Spleen (tissue), 11 donors: ENCODE data around the gene SEMA4A. TPM values are rescaled to one million over a fixed set of nuclear protein-coding genes. Genes with fewer than 3 reads are reported as not detected.

ENCODE experiments used
- DNase-seq: peaks from one replicate; pipeline ENCODE4 v3.0.0-alpha.2; 2020
- H3K27ac ChIP-seq, 8 donors: fragments of 200-600 bp; sonication (generic) in 7 of 8; 1 replicate in 4 of 8; 2 replicates in 4 of 8; pipeline versions ENCODE4 v1.5.0 to v1.8.0; 2016 to 2021; ENCODE audit warnings: inconsistent platforms in 4 of 8, mild to moderate bottlenecking in 4 of 8, moderate library complexity in 1 of 8
- H3K27me3 ChIP-seq, 7 donors: fragments of 200-600 bp; sonication (generic) in 6 of 7; replicated peaks in 1 of 7; 1 replicate in 4 of 7; 2 replicates in 3 of 7; pipeline versions ENCODE4 v1.5.0 to v1.8.0; 2016 to 2021; ENCODE audit warnings: inconsistent platforms in 3 of 7, mild to moderate bottlenecking in 1 of 7
- H3K36me3 ChIP-seq, 6 donors: fragments of 200-600 bp; sonication (generic) in 5 of 6; 1 replicate in 4 of 6; 2 replicates in 2 of 6; pipeline versions ENCODE4 v1.5.0 to v1.8.0; 2016 to 2021; ENCODE audit warnings: inconsistent platforms in 2 of 6
- H3K4me1 ChIP-seq, 6 donors: fragments of 200-600 bp; sonication (generic) in 5 of 6; 1 replicate in 3 of 6; 2 replicates in 3 of 6; pipeline versions ENCODE4 v1.5.0 to v1.8.0; 2016 to 2021; ENCODE audit warnings: inconsistent platforms in 3 of 6
- H3K4me3 ChIP-seq, 8 donors: fragments of 200-600 bp; sonication (generic) in 7 of 8; 1 replicate in 4 of 8; 2 replicates in 4 of 8; pipeline versions ENCODE4 v1.5.0 to v1.8.0; 2016 to 2021; ENCODE audit warnings: inconsistent platforms in 4 of 8, mild to moderate bottlenecking in 4 of 8, moderate library complexity in 2 of 8
- H3K9me3 ChIP-seq, 8 donors: fragments of 200-600 bp; sonication (generic) in 7 of 8; 1 replicate in 4 of 8; 2 replicates in 4 of 8; pipeline versions ENCODE4 v1.5.0 to v1.8.0; 2016 to 2021; ENCODE audit warnings: inconsistent platforms in 4 of 8
- POLR2A ChIP-seq, 3 donors: fragments of 450-650 bp; IDR thresholded peaks; one replicate each; pipeline ENCODE4 v1.5.1; 2017; ENCODE audit warnings: antibody characterized with exemption in 3 of 3, mild to moderate bottlenecking in 1 of 3
- POLR2AphosphoS5 ChIP-seq, 3 donors: sonication (generic); formaldehyde crosslinking; IDR thresholded peaks; one replicate each; pipeline ENCODE4 v1.5.1; 2017; ENCODE audit warnings: antibody characterized with exemption in 3 of 3
- whole genome bisulfite sequencing, 5 donors: extraction: QIAGEN DNeasy Blood & Tissue Kit in 3 of 5; methylation state at CpG; one replicate each; pipeline versions ENCODE4 v1.1.5 to v1.1.7; 2013 to 2018; 5-methylcytosine and 5-hydroxymethylcytosine counted together
- intact Hi-C: fragments of 100-400 bp; cut with DNase I; formaldehyde crosslinking; loops from one replicate; pipeline ENCODE4 v1.15.0; 2023; ENCODE audit warnings: low total_unique reads
- polyA plus RNA-seq, 3 donors: library from polyadenylated mRNA; stranded (reverse); fragments of 200-250 nt; gene quantifications; one replicate each; pipeline ENCODE4 v1.2.1, GENCODE V29; 2013
- total RNA-seq, 7 donors: library from RNA; depleted of rRNA in 3 of 7; stranded (reverse); fragments of >200 nt in 3 of 7; fragmentation: NEBNext Ultra II Directional in 4 of 7; extraction: Animal tissue kit (Norgen Biotek cat#: 25700) in 4 of 7; gene quantifications; one replicate each; pipeline versions ENCODE4 v1.1.0 to v1.2.1, GENCODE V29; 2016 to 2021
- TF ChIP-seq, protein P1 (sequence below), 11 experiments: fragments of 200-600 bp in 7 of 11; fragments of 450-650 bp in 4 of 11; sonication (generic) in 4 of 11; IDR thresholded peaks in 8 of 11; conservative IDR thresholded peaks in 3 of 11; 1 replicate in 7 of 11; 2 replicates in 4 of 11; pipeline versions ENCODE4 v1.4.0 to v1.8.0; 2016 to 2021; ENCODE audit warnings: antibody characterized with exemption in 11 of 11, inconsistent platforms in 4 of 11, mild to moderate bottlenecking in 1 of 11
- donor health status: healthy with polysubstance abuse.
- donor health status: DM: no; HTN: no; CAD: no; lungs with moderate emphysema.
- donor health status: DM: no; HTN: no; CAD: no.
- donor health status: Bipolar disorder and iron deficiency.
- donor health status: healthy.
- donor health status: DM: no; HTN: no; CAD: no.
- donor health status: DM: yes; HTN: yes; CAD: no.

Gene SEMA4A
- total and polyA plus RNA-seq, 10 donors: 7.1 to 65.9 (median 33.2) TPM

DNA sequence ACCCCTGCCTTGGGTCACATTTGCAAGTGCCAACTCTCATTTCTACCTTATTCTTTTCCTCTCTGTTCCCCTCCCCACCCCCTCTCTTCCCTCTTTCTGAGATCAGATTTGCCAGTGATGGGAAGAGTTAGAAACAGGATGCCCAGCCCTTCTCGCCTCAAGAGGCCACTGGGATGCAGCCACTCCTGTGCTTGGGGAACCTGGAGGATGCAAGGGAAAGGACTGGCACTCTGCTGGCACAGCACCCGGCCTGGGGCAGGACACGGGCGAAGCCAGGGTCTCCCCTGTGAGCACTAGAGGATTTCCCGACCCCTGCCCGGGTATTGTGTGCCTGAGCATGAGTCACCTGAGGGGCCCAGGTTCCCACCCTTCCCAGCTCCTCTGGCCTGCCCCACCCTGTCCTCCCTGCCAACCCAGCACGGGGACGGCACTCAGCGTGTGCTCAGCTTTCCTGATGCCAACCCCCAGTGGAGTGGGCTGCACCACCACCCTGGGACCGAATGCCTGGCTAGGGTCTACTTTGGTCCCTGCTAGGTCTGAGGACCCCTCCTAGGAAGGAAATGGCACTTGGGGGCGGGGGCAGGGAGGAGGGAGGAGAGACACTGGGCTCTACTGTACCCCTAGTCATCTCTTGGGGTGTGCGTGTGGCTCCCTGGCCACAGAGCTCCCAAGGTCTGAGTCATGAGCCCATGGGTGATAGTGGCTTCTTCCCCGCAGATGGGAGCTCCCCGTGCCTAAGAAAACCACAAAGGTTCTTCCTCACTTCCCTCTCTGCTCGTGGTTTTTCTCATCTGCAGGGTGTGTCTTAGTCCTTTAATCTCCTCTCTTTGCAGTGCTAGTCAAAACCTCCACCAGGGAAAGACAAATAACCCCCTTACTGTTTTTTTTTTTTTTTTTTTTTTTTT lies 26.5 kb upstream of the SEMA4A start:
- no peaks in the 10 kb centered on the region for H3K9me3 ChIP-seq
- DNase-seq: no peak
- H3K27ac ChIP-seq: peak overlapping the region; percentile 46 to 92 (median 82)
- intact Hi-C loops: no loop called here
- H3K4me1 ChIP-seq: peaks cover 62 to 97% (median 86%) of the 10 kb centered on the region in 6 donors
- 27 to 31% (median 30%) methylated on average over 12 to 15 of the region's 15 CpGs for WGBS, 5 donors
- peaks cover 0 to 33% (median 0%) of the 10 kb centered on the region in 7 donors for H3K27me3 ChIP-seq
- peak overlapping the region in 2 of 8 donors; percentile 3 to 16 for H3K4me3 ChIP-seq
- no peak for TF ChIP-seq POLR2A (IDR thresholded peaks at IDR 0.05)
- TF ChIP-seq POLR2AphosphoS5 (IDR thresholded peaks at IDR 0.05): peak in 1 of 3 donors; percentile 61
- TF ChIP-seq, protein P1, sequence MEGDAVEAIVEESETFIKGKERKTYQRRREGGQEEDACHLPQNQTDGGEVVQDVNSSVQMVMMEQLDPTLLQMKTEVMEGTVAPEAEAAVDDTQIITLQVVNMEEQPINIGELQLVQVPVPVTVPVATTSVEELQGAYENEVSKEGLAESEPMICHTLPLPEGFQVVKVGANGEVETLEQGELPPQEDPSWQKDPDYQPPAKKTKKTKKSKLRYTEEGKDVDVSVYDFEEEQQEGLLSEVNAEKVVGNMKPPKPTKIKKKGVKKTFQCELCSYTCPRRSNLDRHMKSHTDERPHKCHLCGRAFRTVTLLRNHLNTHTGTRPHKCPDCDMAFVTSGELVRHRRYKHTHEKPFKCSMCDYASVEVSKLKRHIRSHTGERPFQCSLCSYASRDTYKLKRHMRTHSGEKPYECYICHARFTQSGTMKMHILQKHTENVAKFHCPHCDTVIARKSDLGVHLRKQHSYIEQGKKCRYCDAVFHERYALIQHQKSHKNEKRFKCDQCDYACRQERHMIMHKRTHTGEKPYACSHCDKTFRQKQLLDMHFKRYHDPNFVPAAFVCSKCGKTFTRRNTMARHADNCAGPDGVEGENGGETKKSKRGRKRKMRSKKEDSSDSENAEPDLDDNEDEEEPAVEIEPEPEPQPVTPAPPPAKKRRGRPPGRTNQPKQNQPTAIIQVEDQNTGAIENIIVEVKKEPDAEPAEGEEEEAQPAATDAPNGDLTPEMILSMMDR (IDR thresholded peaks at IDR 0.05 in 8 of 11, conservative IDR thresholded peaks at IDR 0.05 in 3 of 11): no peak
- peaks cover 0 to 16% (median 7%) of the 10 kb centered on the region in 6 donors for H3K36me3 ChIP-seq

DNA sequence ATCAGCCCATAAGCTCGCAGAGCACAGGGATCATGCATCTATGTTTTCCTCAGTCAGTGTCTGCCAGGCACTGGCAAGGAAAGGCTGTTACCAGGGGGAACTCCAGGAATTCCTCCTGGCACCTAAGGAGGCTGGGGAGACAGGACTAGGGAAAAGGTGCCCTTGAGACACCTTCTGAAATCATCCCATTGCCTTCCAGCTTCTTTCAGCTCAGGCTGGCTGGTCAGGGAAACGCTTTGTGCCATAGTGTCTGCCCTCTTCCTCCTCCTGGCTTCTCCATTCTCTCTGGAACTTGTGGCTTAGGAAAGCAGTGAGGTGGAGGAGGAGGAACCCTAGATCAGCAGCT lies 25.1 kb upstream of the SEMA4A start:
- DNase-seq: no peak
- 56 to 88% (median 69%) methylated on average over 2 of the region's 2 CpGs for WGBS, 5 donors
- H3K4me3 ChIP-seq: no peak overlapping the region
- H3K4me1 ChIP-seq: peaks cover 58 to 83% (median 74%) of the 10 kb centered on the region in 6 donors
- peaks cover 0 to 23% (median 0%) of the 10 kb centered on the region in 7 donors for H3K27me3 ChIP-seq
- intact Hi-C loops: no loop called here
- H3K9me3 ChIP-seq: no peaks in the 10 kb centered on the region
- peak overlapping the region; percentile 71 to 92 (median 82) for H3K27ac ChIP-seq
- TF ChIP-seq, protein P1 (IDR thresholded peaks at IDR 0.05 in 8 of 11, conservative IDR thresholded peaks at IDR 0.05 in 3 of 11): no peak
- TF ChIP-seq POLR2A (IDR thresholded peaks at IDR 0.05) (no peak), POLR2AphosphoS5 (IDR thresholded peaks at IDR 0.05) (no peak)
- H3K36me3 ChIP-seq: peaks cover 0 to 30% (median 13%) of the 10 kb centered on the region in 6 donors

DNA sequence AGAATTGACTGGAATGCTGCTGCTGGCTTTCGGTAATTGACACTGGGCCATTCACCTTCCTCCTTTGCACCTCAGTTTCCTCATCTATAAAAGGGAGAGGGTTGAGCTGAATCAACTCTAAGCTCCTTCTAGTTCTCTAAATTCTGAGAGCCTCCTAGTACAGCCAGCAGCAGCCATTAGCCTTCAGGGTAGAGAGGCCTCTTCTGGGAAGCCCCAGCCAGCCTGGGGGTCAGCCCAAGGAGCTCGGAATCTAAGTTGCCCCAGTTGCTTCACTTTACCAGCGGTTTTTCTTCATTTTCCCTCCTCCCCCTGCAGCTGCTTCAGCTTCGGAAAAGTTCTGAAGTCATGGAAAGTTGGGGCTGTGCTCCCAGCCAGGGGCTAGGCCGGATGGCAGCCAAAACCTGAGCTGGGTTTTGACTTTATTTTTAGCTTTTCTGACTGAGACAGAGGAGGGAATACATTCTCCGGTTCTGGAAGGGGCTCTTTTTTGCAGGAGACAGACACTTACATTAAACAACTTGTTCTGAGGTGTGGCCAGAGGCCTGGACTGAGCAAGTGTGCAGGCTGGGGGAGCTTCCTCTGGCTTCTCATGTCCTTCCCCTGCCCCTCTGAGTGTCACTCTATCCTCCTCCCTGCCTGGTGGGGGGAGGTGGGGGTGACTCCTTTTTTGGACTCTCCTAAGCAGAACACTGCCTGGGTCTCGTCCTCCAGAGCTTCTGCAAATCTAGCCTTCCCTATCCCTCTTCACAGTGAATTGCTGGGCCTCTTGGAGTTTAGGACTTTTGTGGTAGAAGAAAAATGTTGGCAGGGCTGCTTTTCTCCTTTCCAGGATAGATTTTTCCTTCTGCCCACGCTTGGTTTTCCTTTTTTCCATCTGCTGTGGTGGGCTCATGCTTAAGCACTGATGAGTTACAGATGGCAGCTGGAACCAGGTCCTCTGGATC lies 24.5 kb upstream of the SEMA4A start:
- Histone ChIP-seq H3K27ac (peak overlapping the region; percentile 71 to 92 (median 82)), H3K9me3 (no peaks in the 10 kb centered on the region), H3K4me1 (peaks cover 53 to 76% (median 68%) of the 10 kb centered on the region in 6 donors), H3K27me3 (peaks cover 0 to 18% (median 0%) of the 10 kb centered on the region in 7 donors), H3K4me3 (no peak overlapping the region), H3K36me3 (peaks cover 0 to 36% (median 20%) of the 10 kb centered on the region in 6 donors)
- 48 to 83% (median 61%) methylated on average over 8 of the region's 8 CpGs for WGBS, 5 donors
- no peak for DNase-seq
- intact Hi-C loops: no loop called here
- TF ChIP-seq, protein P1 (IDR thresholded peaks at IDR 0.05 in 8 of 11, conservative IDR thresholded peaks at IDR 0.05 in 3 of 11): no peak
- TF ChIP-seq POLR2A (IDR thresholded peaks at IDR 0.05): no peak
- TF ChIP-seq POLR2AphosphoS5 (IDR thresholded peaks at IDR 0.05): peak in 2 of 3 donors; percentile 21 to 38
